Measurements from ENCODE around the gene IQCK.
"Not testable (repeated sequence)": the region's sequence is repeated elsewhere in the genome, so short reads cannot be mapped to it uniquely, and the experiment has no call there.

IQCK gene

DNA sequence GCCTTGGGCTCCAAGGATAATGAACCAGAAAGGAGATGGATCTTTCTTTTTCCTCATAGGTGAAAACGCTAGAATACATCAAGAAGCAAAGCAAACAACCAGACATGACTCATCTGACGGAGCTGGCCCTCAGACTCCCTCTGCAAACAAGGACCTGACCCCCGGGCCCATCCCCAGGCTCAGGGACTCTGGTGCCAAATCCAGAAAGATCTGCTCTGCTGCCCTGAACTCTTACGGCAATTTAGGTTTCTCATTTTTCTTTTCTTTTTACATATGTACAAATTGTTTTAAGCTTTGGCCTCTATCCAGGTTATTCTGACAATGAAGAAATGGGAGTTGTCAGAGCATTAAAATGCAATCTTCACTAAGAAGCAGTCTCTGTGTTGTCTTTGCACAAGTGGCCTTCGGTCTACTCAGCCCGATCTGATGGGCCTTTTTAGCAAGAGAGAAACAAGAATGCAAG, 17.7 kb upstream of the IQCK start:
- no peak for DNase-seq

DNA sequence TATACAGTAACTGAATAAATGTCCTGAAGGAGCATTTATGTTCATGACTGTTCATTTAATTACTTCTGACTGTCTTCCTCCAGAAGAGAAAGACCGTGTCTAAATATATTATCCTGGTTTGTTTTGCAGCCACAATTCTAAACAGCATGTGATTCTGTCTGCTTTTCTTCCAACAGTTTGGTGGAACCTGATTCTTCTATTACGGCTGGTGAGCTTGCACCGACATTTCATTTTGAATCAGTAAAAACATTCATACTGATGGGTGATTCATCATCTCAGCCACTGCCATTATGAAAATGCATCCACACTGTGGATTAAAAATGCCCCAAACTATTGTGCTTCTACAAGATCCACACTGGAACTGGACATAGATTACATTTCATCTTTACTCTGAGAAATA, 17.0 kb upstream of the IQCK start:
- no peak for DNase-seq

GRCh38 chr16:19703172-19703889, 14.7 kb upstream of the IQCK start:
- no peak for DNase-seq

DNA sequence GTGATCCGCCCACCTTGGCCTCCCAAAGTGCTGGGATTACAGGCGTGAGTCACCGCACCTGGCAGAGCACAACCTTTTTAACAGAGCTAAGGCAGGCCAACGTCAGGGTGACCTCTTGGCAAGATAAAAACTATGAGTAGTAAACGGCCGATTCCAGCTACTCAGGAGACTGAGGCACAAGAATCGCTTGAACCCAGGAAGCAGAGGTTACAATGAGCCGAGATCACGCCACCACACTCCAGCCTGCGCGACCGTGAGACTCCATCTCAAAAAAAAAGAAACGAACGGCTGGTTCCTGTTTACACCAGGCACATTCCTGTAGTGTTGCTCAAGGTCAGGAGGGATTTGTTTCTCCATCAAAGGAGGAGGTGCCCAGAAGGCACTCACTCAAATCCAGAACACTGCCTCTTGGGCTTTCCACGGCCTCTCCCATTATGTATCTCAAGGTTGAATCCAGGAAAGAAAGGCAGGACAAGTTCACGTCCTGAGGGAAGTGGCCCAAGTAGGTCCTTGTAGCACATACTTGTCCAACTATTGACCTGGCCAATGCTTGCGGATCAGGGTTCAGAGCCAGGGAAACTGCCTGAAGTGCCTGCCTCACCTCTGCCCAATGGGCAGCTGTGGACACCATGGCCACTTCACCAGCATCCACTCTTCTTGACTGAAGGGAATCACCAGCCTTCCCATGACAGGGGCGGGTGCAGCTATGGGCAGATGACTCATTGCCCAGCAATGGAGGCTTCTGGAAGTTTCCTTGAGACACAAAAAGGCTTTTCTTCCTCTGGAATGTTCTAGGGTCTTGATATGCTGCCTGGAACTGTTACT, 13.5 kb upstream of the IQCK start:
- DNase-seq = peak in 1 of 2 experiments; percentile 14

DNA sequence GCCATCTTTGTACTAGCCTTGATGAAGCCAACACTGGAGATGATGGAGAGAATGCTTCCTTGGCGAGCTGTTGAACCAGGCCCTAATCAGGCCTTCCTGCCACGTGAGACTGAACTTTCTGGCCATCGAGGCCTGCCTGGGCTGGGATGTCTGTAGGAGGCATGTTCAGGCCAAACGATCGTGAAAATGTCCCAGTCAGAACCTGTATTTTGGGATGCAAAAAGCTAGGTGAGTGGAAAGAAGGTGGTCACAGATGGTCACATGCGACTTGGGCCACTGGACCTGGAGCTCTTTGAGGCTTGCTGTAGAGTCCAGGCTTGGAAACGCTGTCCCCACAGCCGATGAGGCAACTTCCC, 12.9 kb upstream of the IQCK start:
- DNase-seq = no peak

GRCh38 chr16:19705843-19706242, 12.2 kb upstream of the IQCK start:
- no peak for DNase-seq

GRCh38 chr16:19706846-19707245, 11.2 kb upstream of the IQCK start:
- no peak for DNase-seq

DNA sequence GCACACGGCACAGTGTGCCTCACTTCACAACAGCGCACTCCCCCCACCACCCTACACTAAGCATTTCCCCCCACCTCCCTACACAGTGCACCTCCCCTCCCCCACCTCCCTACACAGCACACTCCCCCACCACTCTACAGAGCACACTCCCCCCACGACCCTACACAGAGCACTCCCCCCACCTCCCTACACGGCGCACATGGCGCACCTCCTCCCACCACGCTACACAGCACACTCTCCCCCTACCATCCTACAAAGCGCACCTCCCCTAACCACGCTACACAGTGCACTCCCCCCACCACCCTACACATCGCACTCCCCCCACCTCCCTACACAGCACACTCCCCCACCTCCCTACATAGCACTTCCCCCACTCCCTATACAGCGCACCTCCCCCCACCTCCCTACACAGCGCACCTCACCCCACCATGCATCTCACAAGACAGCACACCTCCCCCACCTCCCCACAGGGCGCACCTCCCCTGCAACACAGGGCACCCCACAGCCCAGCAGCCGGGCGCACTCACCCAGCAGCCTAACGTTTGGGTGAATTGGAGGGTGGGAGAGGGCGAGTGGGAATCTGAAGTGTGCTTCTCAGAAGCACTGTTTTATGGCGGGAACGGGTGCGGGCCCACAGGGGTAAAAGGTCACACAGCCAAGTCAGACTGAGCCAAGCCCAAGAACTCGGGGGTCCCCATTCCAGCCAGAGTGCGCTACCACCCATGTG, 10.3 kb upstream of the IQCK start:
- no peak for DNase-seq

- no peak for DNase-seq
Observed at GRCh38 chr16:19708296-19709205, 9.5 kb upstream of the IQCK start.

DNA sequence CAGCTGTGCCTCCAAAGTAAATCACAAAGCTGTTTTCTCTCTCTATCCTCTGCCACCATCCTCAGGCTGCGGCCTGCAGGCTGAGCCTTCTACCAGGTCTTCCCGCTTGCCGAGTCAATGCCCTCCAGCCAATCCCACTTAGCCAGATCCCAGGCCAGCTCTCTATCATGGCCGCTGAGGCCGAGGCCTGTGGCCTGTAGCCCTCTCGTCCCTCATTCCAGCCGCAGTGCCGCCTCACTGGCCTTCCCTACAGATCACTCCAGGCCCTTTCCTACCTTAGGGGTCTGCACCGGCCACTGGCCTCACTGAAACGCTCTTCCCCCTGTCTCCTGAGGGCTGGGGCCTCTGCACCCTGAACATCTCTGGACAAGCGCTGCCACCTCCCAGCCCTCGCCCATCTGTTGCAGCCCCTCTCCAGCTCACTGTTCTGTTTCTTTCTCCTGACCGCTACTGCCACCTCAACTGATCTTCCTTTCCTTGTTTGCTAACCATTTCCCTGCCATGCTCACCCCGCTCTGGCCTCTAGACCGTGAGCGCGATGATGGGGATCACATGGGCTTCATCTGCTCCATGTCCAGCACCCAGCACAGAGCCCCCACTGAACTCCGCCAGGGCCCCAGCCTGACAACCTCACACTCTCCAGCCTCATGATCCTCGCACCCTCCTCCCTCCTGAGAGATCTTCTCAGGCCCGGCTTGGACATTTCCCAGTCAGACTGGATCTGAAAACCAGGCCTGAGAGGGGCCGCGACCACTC, 8.5 kb upstream of the IQCK start:
- DNase-seq = no peak

DNA sequence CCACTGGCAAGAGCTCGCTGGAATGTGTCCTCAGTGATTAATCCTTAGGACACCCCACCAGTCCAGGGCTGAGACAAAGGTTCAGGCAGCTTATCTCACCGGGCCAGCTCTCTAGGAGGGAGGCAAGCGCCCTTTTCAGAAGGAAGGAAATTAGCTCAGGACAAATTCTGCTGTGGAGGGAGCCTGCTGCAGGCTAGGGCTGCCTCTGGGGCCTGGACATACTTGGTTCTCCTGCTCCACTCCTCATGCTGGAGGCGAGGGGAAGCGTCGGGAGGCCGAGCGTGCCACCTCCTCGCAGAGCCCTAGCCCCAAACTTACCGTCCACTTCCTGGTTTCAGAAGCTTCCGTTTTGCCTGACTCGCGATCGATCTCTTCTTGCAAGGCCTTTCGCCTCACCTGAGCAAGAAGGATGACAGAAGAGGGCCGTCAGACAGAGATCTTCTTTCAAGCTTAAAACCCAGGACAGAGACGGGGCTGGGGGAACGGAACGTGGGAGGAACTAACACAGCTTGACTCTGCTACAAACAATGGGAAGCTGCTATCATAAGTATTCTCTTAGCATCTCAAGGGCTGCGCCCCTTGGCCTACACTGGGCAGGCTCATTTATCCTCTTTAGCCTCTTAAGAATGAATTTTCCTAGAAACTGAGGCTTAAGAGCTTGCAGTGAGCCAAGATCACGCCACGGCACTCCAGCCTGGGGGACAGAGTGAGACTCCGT, 7.7 kb upstream of the IQCK start:
- no peak for DNase-seq

DNA sequence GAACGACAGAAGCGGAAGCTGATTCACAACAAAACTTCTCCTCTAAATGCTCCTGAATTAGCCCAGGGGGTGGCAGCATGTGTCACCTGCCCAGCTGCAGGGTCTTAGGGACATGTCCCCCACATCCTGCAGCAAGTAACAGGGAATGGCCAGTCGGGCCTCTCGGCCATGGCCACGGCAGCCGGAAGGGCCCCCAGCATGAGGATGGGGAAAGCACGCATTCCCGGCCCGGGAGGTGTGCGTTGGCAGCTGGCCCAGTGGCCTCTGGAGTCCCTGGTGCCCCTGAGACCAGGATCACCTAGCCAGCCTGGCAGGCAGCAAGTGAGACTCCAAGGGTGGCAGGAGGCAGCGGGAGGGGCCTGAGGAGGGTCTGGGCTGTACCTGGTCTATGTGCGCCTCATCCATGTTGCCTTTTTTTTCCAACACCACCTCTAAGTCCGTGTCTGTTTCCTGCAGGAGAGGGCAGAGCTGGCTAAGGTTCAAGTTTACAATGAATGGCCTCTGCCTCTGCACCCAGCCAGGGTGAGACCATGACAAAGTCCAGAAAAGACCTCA, 7.0 kb upstream of the IQCK start:
- no peak for DNase-seq

DNA sequence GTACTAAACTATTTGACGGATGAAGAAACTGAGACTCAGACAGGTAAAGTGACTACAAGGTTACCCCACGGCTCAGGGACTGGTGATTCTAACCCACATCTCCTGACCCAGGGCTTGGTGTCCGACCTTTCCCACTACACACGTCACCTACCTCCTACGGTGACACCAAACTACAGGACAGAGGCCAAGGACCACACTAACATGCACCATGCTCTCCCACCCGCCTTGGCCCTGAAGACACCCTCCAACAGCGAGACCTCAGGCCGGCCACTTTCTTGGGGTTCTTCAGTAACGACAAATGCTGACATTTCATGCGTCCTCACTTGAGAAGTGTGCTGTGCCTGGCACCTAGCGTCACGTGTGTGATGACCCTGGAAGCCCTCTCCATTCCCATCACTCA, 6.4 kb upstream of the IQCK start:
- DNase-seq = no peak

- DNase-seq = no peak
Observed at GRCh38 chr16:19712418-19713058, 5.5 kb upstream of the IQCK start.

GRCh38 chr16:19713697-19714096, 4.4 kb upstream of the IQCK start:
- no peak for DNase-seq

DNA sequence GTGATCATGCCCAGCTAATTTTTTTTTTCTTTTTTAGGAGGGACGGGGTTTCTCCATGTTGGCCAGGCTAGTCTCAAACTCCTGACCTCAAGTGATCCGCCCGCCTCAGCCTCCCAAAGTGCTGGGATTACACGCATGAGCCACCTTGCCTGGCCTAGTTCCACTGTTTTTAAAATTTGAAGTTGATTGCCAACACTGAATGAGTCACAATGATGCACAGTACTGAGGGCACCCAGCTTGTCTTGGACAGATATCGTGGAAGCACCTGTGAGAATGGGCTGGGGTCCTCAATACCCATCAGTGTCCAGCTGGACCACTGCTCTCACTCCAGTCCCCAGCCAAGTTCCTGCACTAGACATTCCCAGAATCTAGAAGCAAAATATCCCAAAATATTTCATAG, 2.5 kb upstream of the IQCK start:
- no peak for DNase-seq

DNA sequence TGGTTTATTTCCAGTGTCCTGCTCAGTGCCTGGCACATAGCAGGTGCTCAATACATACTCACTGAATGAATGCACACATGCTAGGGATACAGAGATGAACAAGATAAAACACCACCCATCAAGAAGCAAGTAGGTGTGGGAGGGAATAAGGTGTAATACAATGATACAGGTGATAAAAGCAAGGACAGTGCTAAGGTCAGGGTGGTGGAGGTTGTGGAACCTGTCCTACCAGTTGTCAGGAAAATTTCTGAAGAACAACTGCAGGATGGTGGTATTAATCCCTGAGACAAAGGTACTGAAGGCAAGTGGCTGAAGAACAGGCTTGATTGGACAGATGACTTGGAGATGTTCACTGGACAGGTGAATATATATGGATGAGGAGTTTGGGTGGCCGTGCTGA, 1.9 kb upstream of the IQCK start:
- DNase-seq = no peak

DNA sequence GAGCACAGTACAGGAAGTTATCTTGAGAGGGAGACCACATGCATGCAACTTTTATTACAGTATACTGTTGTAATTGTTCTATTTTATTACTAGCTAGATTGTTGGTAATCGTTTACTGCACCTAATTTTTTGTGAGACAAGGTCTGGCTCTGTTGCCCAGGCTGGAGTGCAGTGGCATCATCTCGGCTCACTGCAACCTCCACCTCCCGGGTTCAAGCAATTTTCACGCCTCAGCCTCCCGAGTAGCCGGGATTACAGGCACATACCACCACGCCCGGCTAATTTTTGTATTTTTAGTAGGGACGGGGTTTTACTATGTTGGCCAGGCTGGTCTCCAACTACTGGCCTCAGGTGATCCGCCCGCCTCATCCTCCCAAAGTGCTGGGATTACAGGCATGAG, 1.3 kb upstream of the IQCK start:
- DNase-seq = not testable (repeated sequence)

DNA sequence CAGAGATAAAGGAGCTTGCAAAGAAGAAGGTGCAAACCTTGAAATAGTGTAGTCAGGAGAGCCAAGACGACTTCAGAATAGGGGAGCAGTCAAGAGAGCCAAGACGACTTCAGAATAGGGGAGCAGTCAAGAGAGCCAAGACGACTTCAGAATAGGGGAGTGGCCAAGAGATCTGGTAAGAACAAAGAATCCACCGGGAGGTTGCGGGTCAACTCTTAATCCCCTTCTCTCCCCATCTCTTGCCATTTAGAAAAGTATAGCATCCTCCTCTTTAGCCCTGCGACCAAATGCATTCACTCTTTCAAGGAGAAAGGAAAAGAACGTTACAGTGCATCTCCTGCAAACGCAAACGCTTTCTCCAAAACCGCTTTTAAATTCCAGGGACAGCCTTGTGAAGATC, 757 bp upstream of the IQCK start:
- no peak for DNase-seq

DNA sequence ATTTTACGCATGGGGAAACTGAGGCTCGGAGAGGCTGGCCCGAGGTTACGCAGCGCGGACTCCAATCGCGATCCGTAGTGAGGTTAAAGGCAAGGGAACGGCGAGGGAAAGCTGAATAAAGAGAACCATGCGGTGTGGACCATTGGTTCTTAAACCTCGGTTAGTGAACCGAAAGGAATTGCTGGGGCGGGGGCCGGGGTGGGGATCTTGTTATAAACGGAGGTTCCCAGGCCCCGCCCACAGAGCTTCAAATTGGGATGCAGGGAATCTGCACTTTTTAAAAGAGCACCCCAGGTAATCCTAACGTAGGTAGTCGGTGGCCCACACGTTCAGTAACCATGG, 524 bp downstream of the IQCK start:
- DNase-seq = no peak
